SU-DHL-6 (cell line): ENCODE data around the gene RUBCNL.

Experiments
- H2AFZ ChIP-seq: fragments of 200-600 bp; sonication (generic); 2 replicates; pipeline ENCODE4 v1.6.1; 2014; ENCODE audit warnings: low read depth, mild to moderate bottlenecking, moderate library complexity, mixed read lengths, antibody characterized with exemption, low read length; ENCODE audit not compliant: severe bottlenecking
- H3F3A ChIP-seq: fragments of 200-600 bp; shearing (Covaris generic); 2 replicates; pipeline ENCODE4 v1.6.0; 2016; ENCODE audit warnings: antibody characterized with exemption, mild to moderate bottlenecking; ENCODE audit not compliant: insufficient read depth
- H3K27ac ChIP-seq: fragments of 200-600 bp; sonication (generic); 2 replicates; pipeline ENCODE4 v1.5.1; 2016; ENCODE audit warnings: low read depth, mild to moderate bottlenecking, low read length, moderate library complexity, mixed read lengths
- H3K27me3 ChIP-seq: fragments of 200-600 bp; sonication (generic), shearing (Covaris generic); 2 replicates; pipeline ENCODE4 v1.6.0; 2014; ENCODE audit warnings: mild to moderate bottlenecking, low read length
- H3K36me3 ChIP-seq: fragments of 200-600 bp; sonication (generic); 2 replicates; pipeline ENCODE4 v1.6.1; 2014; ENCODE audit warnings: mild to moderate bottlenecking, low read length, mixed read lengths
- H3K4me2 ChIP-seq: fragments of 300-600, 200-600 bp; shearing (Covaris generic), sonication (generic); 2 replicates; pipeline ENCODE4 v1.6.0; 2014; ENCODE audit warnings: low read length, low read depth, mild to moderate bottlenecking; ENCODE audit not compliant: poor library complexity, severe bottlenecking
- H3K4me3 ChIP-seq: fragments of 200-600 bp; sonication (generic); 2 replicates; pipeline ENCODE4 v1.5.1; 2014; ENCODE audit warnings: antibody characterized with exemption, low read length, mild to moderate bottlenecking, mixed read lengths; ENCODE audit not compliant: insufficient read depth, poor library complexity, severe bottlenecking
- H3K79me2 ChIP-seq: fragments of 200-600 bp; sonication (generic); 2 replicates; pipeline ENCODE4 v1.6.1; 2014; ENCODE audit warnings: mild to moderate bottlenecking, low read length, moderate library complexity; ENCODE audit not compliant: insufficient read depth
- H3K9ac ChIP-seq: fragments of 200-600 bp; sonication (generic); 2 replicates; pipeline ENCODE4 v1.7.0; 2014; ENCODE audit warnings: mild to moderate bottlenecking, low read length
- H3K9me2 ChIP-seq: fragments of 200-600 bp; sonication (generic); replicated peaks from 2 replicates; pipeline ENCODE4 v1.6.1; 2014; ENCODE audit warnings: low read length; ENCODE audit not compliant: insufficient read depth
- H3K9me3 ChIP-seq: fragments of 200-600 bp; sonication (generic); 2 replicates; pipeline ENCODE4 v1.6.1; 2014; ENCODE audit warnings: low read length, mixed read lengths; ENCODE audit not compliant: insufficient read depth
- H4K20me1 ChIP-seq: fragments of 200-600 bp; sonication (generic); 2 replicates; pipeline ENCODE4 v1.6.1; 2014; ENCODE audit warnings: low read depth, mild to moderate bottlenecking, antibody characterized with exemption, low read length, moderate library complexity, mixed read lengths
- EZH2phosphoT487 ChIP-seq: fragments of 200-600 bp; sonication (generic), shearing (Covaris generic); conservative IDR thresholded peaks from 2 replicates; pipeline ENCODE4 v1.6.1; 2018; ENCODE audit warnings: mild to moderate bottlenecking, antibody characterized with exemption, low read length, moderate library complexity, mixed read lengths
- TF ChIP-seq, protein P1 (sequence below): fragments of 200-600 bp; sonication (generic); IDR thresholded peaks from one replicate; pipeline ENCODE4 v1.5.1; 2017; ENCODE audit warnings: antibody characterized with exemption, mild to moderate bottlenecking, low read length, moderate library complexity; ENCODE audit not compliant: insufficient read depth, poor library complexity, severe bottlenecking

The RUBCNL gene

DNA sequence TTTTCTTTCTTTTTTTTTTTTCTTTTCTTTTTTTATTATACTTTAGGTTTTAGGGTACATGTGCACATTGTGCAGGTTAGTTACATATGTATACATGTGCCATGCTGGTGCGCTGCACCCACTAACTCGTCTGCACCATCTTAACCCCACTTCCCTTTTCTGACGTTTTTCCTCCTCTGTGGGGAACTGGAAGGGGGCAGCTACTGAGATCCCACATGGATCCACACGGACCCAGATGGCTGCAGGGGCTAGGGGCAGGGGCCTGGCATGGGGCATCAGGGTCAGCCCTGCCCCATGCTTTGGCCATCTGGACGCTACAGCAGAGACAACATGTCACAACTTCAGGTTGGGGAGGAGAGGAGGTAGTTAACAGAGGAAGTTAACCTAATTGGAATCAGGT lies 54.3 kb downstream of the RUBCNL start:
- H3K79me2 ChIP-seq: no peaks in the 10 kb centered on the region
- no peak overlapping the region for H2AFZ ChIP-seq
- no peak overlapping the region for H3K4me3 ChIP-seq
- H3K27ac ChIP-seq: no peak overlapping the region
- H3K36me3 ChIP-seq: no peaks in the 10 kb centered on the region
- H3K4me2 ChIP-seq: no peak overlapping the region
- H3K9me2 ChIP-seq: no peaks in the 10 kb centered on the region
- no peaks in the 10 kb centered on the region for H4K20me1 ChIP-seq
- H3K9me3 ChIP-seq: no peaks in the 10 kb centered on the region
- no peaks in the 10 kb centered on the region for H3F3A ChIP-seq
- no peaks in the 10 kb centered on the region for H3K27me3 ChIP-seq
- H3K9ac ChIP-seq: no peak overlapping the region
- TF ChIP-seq, protein P1, sequence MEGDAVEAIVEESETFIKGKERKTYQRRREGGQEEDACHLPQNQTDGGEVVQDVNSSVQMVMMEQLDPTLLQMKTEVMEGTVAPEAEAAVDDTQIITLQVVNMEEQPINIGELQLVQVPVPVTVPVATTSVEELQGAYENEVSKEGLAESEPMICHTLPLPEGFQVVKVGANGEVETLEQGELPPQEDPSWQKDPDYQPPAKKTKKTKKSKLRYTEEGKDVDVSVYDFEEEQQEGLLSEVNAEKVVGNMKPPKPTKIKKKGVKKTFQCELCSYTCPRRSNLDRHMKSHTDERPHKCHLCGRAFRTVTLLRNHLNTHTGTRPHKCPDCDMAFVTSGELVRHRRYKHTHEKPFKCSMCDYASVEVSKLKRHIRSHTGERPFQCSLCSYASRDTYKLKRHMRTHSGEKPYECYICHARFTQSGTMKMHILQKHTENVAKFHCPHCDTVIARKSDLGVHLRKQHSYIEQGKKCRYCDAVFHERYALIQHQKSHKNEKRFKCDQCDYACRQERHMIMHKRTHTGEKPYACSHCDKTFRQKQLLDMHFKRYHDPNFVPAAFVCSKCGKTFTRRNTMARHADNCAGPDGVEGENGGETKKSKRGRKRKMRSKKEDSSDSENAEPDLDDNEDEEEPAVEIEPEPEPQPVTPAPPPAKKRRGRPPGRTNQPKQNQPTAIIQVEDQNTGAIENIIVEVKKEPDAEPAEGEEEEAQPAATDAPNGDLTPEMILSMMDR: no peak
- no peak for TF ChIP-seq EZH2phosphoT487

DNA sequence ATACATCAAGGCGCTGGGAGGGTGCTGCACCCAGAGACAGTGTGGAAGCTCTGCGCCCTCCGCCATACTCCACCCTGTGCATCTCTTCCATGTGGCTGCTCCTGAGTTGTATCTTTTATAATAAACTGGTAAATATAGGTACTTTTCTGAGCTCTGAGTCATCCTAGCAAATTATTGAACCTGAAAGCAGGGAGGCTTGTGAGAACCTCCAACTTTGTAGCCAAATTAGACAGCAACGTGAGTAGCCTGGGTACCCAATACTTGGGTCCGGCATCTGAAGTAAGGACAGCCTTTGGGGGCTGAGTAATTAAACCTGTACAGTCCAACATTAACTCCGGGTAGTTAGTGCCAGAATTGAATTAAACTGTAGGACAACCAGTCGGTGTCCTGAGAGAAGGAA lies 57.4 kb downstream of the RUBCNL start:
- H3F3A ChIP-seq: no peaks in the 10 kb centered on the region
- H3K79me2 ChIP-seq: no peaks in the 10 kb centered on the region
- H3K9ac ChIP-seq: no peak overlapping the region
- no peak overlapping the region for H2AFZ ChIP-seq
- TF ChIP-seq, protein P1: no peak
- TF ChIP-seq EZH2phosphoT487: no peak
- no peaks in the 10 kb centered on the region for H3K9me2 ChIP-seq
- no peak overlapping the region for H3K27ac ChIP-seq
- no peak overlapping the region for H3K4me2 ChIP-seq
- H3K4me3 ChIP-seq: no peak overlapping the region
- H4K20me1 ChIP-seq: no peaks in the 10 kb centered on the region
- no peaks in the 10 kb centered on the region for H3K27me3 ChIP-seq
- H3K9me3 ChIP-seq: no peaks in the 10 kb centered on the region
- no peaks in the 10 kb centered on the region for H3K36me3 ChIP-seq

DNA sequence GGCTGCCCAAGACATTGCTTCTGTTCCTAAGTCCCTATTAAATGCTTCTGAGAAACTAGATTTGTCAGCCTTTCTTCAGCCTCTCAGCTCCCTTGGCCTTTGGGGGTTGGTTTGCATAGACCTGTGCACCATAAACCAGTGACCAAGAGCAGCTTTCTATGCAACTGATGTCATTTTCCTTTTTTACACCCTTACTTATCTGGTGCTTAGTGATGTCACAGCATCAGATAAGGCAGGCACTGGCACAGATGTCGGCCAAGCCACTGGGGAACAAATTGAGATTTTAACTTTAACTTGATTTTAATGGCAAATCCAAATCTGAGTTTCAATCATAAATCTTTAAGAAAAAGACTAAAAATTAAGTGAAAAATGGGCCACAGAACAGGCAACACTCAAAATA lies 59.8 kb downstream of the RUBCNL start:
- Histone ChIP-seq H3K27ac (no peak overlapping the region), H3K36me3 (no peaks in the 10 kb centered on the region)
- TF ChIP-seq EZH2phosphoT487: no peak
- TF ChIP-seq, protein P1: no peak

More for the DNA sequence above, 59.8 kb downstream of the RUBCNL start:
- Histone ChIP-seq H3F3A (no peaks in the 10 kb centered on the region), H3K9ac (no peak overlapping the region), H3K4me3 (no peak overlapping the region), H3K9me2 (no peaks in the 10 kb centered on the region), H3K79me2 (no peaks in the 10 kb centered on the region), H4K20me1 (no peaks in the 10 kb centered on the region), H3K4me2 (no peak overlapping the region), H2AFZ (no peak overlapping the region), H3K9me3 (no peaks in the 10 kb centered on the region), H3K27me3 (no peaks in the 10 kb centered on the region)
